Stimulated activated CD8-positive, alpha-beta memory T cell treated with anti-CD3 and anti-CD28 coated beads, Interleukin-15, amount 100 ng/mL, for 1 hour (primary cell): Measurements from ENCODE around the gene CPNE8.

Experiments
- DNase-seq: peaks from one replicate; pipeline ENCODE4 v3.0.0-alpha.2; 2020; ENCODE audit warnings: low read depth

Gene CPNE8

DNA sequence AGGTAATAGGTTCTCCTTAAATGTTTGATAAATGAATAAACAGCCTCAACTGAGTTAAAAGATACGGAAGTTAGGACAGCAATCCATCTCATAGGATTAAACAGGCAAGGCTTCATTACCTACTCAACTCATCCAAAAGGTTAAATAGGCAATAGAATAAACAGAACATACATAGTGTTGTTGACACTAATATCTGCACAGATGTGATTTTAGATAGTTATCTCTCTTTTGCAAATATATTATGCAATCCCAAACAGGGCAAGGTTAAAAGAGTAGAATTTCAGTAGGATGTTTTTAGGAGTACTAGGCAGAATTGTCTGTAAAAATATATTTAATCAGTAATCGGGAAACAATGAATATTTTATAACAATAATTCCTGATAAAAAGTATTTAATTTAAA lies 276.3 kb downstream of the CPNE8 start:
- no peak for DNase-seq

DNA sequence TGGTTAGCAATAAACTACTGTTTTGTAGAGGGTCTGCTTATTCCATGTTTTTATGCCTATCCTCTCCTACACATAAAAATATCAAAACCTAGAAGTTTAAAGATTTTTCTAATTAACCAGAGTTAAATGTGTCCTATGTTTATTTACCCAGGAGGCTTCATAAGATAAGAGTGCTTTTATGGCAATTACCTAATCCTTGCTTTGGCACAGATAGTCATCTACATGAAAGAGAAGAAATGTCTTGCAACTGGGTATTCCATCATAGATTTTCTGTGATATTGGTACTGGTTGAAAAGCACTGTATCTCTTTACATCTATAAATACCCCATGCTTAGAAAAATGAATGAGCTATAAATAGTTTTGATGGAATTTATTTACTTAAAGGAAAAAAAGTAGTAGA lies 277.1 kb downstream of the CPNE8 start:
- DNase-seq = no peak

DNA sequence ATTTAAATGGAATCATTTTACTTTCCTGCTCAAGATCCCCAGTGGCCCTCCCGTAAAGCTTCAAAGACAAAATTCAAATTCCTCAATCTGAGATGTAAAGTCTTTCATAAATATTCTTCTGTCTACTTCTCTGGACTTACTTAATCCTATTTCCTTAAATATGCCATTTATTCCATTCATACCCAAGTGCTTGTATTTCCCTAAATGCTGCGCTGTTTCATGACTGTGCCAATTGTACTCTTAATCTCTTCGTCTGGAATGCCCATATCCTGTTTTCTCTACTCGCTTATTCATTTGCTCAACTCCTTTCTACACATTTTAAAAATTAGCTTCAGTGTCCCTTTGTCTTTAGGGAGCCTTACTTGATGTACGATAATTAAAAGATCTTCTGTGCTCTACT lies 280.1 kb downstream of the CPNE8 start:
- DNase-seq = no peak

DNA sequence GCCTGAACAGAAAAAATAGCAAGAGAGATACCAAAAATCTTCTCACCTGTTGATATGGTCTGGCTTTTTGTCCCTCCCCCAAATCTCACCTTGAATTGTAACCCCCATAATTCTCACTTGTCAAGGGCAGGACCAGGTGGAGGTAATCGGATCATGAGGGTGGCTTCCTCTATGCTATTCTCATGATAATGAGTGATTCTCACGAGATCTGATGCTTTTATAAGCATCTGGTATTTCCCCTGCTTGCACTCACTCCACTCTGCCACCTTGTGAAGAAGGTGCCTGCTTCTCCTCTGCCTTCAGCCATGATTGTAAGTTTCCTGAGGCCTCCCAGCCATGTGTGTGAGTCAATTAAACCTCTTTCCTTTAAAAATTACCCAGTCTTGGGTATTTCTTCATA lies 291.2 kb downstream of the CPNE8 start:
- no peak for DNase-seq

DNA sequence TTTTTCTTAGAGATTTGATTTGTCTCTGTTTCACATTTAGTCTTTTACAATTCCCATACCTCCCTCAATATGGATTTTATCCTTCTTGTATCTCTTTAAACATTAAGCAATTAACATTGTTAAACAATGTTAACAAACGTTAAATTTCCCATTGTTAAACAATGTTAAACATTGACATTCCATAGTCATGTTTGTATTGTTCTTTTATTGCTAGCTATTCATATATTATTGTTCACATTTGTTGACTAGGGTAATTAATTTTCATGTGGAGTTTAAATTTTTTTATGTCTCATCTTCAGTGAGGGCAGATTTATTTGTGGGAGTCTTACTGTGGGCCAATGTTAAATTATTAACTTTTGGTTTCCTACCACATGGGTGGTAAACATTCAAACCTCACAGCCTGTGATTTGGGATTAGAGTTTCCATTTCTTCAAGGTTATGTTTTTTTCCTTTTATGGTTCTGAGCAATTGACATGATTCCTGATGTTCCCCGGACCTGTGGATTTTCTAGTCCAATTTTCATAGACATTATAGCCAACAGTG lies 294.5 kb downstream of the CPNE8 start:
- no peak for DNase-seq

DNA sequence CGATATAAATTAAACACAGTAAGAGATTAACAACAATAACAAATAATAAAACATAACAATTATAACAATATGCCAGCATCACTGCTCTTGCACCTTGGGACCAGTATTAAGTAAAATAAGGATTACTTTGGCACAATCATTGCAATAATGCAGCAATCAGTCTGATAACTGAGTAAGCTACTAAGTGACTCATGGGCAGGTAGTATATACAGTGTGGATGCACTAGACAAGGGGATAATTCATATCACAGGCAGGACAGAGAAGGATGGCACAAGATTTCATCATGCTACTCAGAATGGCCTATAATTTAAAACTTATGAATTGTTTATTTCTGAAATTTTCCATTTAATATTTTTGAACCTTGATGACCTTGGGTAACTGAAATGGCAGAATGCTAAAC lies 298.1 kb downstream of the CPNE8 start:
- no peak for DNase-seq
